ENCODE results near the gene MRPL47.

MRPL47 gene

DNA sequence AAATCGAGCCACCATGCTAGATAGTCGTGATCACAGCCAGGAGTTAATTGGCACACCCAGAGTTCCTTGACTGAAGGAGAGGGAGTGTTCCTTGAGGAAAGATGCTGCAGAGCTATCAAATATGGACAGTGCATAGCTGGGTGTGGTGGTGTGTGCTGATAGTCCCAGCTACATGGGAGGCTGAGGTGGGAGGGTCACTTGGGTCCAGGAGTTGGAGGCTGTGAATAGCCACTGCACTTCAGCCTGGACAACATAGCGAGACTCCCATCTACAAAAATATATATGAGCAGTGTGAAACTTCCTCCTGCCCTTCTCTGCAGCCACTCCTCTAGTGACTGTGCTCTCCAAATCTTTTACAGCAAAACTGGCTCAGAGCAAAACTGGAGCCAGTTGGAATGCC, 38.4 kb upstream of the MRPL47 start:
- TF ChIP-seq, protein P1, sequence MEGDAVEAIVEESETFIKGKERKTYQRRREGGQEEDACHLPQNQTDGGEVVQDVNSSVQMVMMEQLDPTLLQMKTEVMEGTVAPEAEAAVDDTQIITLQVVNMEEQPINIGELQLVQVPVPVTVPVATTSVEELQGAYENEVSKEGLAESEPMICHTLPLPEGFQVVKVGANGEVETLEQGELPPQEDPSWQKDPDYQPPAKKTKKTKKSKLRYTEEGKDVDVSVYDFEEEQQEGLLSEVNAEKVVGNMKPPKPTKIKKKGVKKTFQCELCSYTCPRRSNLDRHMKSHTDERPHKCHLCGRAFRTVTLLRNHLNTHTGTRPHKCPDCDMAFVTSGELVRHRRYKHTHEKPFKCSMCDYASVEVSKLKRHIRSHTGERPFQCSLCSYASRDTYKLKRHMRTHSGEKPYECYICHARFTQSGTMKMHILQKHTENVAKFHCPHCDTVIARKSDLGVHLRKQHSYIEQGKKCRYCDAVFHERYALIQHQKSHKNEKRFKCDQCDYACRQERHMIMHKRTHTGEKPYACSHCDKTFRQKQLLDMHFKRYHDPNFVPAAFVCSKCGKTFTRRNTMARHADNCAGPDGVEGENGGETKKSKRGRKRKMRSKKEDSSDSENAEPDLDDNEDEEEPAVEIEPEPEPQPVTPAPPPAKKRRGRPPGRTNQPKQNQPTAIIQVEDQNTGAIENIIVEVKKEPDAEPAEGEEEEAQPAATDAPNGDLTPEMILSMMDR (IDR thresholded peaks at IDR 0.05; ENCODE audit: insufficient read depth, low read length, missing control alignments) = no peak
- no peak for DNase-seq (ENCODE audit: low read depth, low spot score)
- CTCF ChIA-PET = no interaction called here
- POLR2A ChIA-PET = no interaction called here
- H3K4me3 ChIP-seq (ENCODE audit: low read depth, low read length) = no peak overlapping the region

DNA sequence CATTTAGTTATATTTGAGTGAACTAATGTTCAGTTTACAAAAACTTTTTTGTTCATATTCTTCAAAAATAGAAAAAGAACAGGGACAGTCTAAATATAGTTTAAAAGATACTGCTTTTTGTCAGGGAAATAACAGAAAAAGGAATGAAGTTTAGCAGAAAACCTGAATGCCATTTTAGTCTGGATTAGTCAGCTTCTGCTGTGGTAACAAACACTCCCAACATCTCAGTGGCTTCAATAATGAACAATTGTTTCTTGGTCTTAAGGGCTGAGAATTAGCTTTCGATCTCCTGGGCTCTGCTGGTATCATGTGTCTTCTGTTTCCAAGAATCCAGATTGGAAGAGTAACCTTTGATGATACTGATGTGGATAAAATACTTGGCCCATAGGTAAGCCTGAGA, 36.0 kb upstream of the MRPL47 start:
- ChIA-PET CTCF (no interaction called here), POLR2A (no interaction called here)
- TF ChIP-seq, protein P1 (IDR thresholded peaks at IDR 0.05; ENCODE audit: insufficient read depth, low read length, missing control alignments) = no peak
- DNase-seq (ENCODE audit: low read depth, low spot score) = no peak
- H3K4me3 ChIP-seq (ENCODE audit: low read depth, low read length) = no peak overlapping the region

DNA sequence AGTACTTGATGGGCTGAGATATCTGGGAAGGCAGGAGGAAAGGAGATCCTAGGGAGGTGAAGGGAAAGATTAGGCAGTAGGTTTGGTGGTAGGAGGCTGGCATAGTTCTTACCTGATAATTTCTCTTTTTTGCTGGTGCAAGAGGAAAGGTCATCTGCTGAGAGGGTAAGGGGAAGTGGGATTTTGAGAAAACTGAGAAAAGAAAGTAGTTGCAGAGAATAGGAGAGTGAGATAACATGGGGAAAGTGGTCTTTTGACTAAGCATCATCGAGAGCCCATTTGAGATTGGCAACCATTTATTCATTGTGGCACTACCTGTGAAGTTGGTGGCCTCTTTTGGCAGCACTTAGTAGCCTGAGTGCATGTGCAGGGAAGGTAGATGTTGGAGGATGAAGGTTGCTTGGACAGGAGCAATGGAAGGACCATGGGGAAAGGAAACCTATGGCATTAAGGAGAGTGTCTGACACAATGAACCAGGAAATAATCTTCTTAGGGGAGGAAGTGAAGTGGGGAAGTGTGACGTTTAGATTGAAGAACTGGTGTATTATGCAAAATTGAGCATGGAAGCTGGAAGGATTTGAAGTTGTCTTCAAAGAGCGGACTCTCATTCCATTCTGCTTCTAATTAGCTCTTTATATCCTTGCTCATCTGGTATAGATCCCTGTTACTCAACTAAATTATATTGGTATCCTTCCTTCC, 26.5 kb upstream of the MRPL47 start:
- H3K4me3 ChIP-seq (ENCODE audit: low read depth, low read length) = no peak overlapping the region
- CTCF ChIA-PET = interaction anchor here (0.6 kb wide), 1 partner anchor 19 kb away, joined by 3 read pairs; no protein-coding TSS in a partner anchor
- DNase-seq (ENCODE audit: low read depth, low spot score) = no peak
- POLR2A ChIA-PET = no interaction called here
- TF ChIP-seq, protein P1 (IDR thresholded peaks at IDR 0.05; ENCODE audit: insufficient read depth, low read length, missing control alignments) = no peak

DNA sequence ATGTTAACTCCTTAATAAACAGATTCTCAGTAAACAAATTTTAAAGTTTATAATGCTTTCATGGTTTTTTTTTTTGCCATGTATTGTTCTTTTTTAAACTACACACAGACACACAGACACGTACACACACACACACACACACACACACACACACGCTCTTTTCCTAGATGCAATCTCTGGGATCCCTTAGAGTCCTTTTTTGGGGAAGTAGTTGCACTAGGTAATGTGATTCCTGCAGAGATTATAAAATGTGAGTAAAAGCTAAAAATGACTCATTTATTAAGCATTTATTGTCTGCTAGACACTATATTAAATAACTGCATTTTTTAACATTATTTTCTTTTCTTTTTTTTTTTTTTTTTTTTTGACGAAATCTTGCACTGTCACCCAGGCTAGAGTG, 20.0 kb upstream of the MRPL47 start:
- POLR2A ChIA-PET = no interaction called here
- DNase-seq (ENCODE audit: low read depth, low spot score) = no peak
- H3K4me3 ChIP-seq (ENCODE audit: low read depth, low read length) = no peak overlapping the region
- CTCF ChIA-PET = interaction anchor here (0.8 kb wide), 1 partner anchor 353 kb away, joined by 3 read pairs; no protein-coding TSS in a partner anchor
- TF ChIP-seq, protein P1 (IDR thresholded peaks at IDR 0.05; ENCODE audit: insufficient read depth, low read length, missing control alignments) = no peak

DNA sequence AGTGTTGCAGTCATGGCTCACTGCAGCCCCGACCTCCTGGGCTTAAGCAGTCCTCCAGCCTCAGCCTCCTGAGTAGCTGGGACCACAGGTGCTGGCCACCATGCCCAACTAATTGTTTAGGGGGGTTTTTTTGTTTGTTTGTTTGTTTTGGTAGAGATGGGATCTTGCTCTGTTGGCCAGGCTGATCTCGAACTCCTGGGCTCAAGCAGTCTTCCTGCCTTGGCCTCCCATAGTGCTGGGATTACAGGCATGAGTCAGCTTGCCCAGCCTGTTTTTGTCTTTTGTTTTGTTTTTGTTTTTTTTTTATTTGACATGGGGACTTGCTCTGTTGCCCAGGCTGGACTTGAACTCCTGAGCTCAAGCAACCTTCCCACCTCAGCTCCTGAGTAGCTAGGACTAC, 17.6 kb upstream of the MRPL47 start:
- TF ChIP-seq, protein P1 (IDR thresholded peaks at IDR 0.05; ENCODE audit: insufficient read depth, low read length, missing control alignments) = no peak
- H3K4me3 ChIP-seq (ENCODE audit: low read depth, low read length) = no peak overlapping the region
- ChIA-PET CTCF (interaction anchor here (1.9 kb wide), 1 partner anchor 28 kb away, joined by 5 read pairs; no protein-coding TSS in a partner anchor), POLR2A (no interaction called here)
- no peak for DNase-seq (ENCODE audit: low read depth, low spot score)

DNA sequence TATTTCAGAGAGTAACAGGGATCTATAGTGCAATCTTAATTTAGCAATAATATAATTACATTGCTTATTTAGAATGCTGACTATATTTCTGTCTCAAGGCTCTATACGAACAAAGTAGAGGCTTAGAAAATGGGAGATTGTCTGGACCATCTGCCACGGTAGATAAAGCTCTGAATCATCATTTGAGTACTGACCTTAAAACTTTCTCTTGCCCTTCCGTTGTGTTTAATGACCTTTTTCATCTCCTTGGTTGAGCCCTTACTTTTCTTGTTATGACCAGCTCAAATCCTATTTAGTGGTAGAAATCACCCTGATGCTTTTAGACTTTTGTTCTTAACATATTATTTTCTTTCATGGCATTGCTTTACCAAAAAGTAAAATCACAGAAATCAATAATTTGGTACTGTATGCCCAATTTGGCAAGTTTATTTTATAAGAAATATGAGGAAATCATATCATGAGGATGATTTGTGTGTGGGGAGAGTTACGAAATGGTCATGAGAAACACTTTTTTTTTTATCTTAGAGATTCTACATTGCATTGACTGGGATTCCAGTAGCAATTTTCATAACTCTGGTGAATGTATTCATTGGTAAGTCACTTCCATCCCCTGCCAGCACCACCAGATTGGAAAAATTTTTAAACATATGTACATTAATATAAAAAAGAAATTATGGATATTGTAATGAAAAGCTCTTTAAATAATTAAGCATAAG, 11.2 kb upstream of the MRPL47 start:
- no peak overlapping the region for H3K4me3 ChIP-seq (ENCODE audit: low read depth, low read length)
- POLR2A ChIA-PET = no interaction called here
- DNase-seq (ENCODE audit: low read depth, low spot score) = no peak
- TF ChIP-seq, protein P1 (IDR thresholded peaks at IDR 0.05; ENCODE audit: insufficient read depth, low read length, missing control alignments) = no peak
- CTCF ChIA-PET = interaction anchor here (0.7 to 1.3 kb wide), 6 partner anchors 8 to 789 kb away, joined by 3 to 4 read pairs (median 3); no protein-coding TSS in a partner anchor
